ENCODE data around the gene DACT2.

DNA sequence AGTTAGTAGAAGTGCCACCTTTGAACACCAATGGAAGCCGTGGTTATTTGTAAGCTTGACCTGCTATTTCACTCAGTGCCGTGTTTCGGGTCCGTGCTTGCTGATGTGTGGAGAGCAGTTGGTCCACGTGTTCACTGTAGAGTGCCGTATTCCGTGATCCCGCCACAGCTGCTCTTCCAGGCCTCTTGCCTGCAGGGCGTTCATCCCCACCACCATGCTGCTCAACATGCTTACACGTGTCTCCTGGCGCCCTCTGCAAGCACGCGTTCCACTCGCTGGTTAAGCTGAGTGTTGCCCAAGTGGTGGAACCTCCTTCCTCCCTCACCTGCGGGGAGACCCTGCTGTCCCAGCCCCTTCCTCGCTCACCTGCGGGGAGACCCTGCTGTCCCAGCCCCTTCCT lies 28.0 kb upstream of the DACT2 start:
- TF ChIP-seq CTCF (IDR thresholded peaks at IDR 0.05; ENCODE audit: borderline replicate concordance, extremely low read depth, low read length, poor library complexity, severe bottlenecking) (no peak), EZH2 (IDR thresholded peaks at IDR 0.05; ENCODE audit: borderline replicate concordance, low read depth, low read length, severe bottlenecking) (no peak)
